Measurements from ENCODE around the gene PTH2. TPM values are rescaled to one million over a fixed set of nuclear protein-coding genes. Genes with fewer than 3 reads are reported as not detected.

The PTH2 gene
- total and polyA plus RNA-seq, 2 donors (not counting 3 experiments of a cell fraction or from before 2014, with no cell fraction given): not detected

- ChIA-PET CTCF (interaction anchor here (0.7 to 1.2 kb wide), 2 partner anchors 16 to 44 kb away, joined by 3 read pairs; no protein-coding TSS in a partner anchor), POLR2A (no interaction called here)
- Histone ChIP-seq H3K4me2 (ENCODE audit: insufficient read depth, low read length) (no peak overlapping the region), H3K9ac (replicated peaks; ENCODE audit: extremely low read depth, insufficient read depth, low read length) (no peak overlapping the region), H4K20me1 (replicated peaks; ENCODE audit: control insufficient read depth, extremely low read depth, insufficient read depth, low read length) (no peaks in the 10 kb centered on the region), H2AFZ (ENCODE audit: low read depth, low read length) (no peak overlapping the region), H3K9me1 (replicated peaks; ENCODE audit: control insufficient read depth, extremely low read depth, insufficient read depth, low read length) (no peaks in the 10 kb centered on the region), H3K4me1 (ENCODE audit: control insufficient read depth, extremely low read depth, insufficient read depth, low read length) (peaks cover 3% of the 10 kb centered on the region), H3K9me3 (replicated peaks; ENCODE audit: control insufficient read depth, insufficient read depth, low read length) (no peaks in the 10 kb centered on the region), H3K4me3 (replicated peaks in 1 of 3; ENCODE audit: insufficient read depth in 1 of 3, low read depth in 1 of 3, low read length in 3 of 3) (no peak overlapping the region), H3K36me3 (ENCODE audit: control insufficient read depth in 2 of 2, extremely low read depth in 1 of 2, insufficient read depth in 2 of 2, low read length in 2 of 2) (no peaks in the 10 kb centered on the region), H3K27me3 (ENCODE audit: control insufficient read depth in 2 of 2, insufficient read depth in 2 of 2, low read length in 2 of 2) (peaks cover 74 to 76% of the 10 kb centered on the region in 2 experiments), H3K79me2 (ENCODE audit: control insufficient read depth, insufficient read depth, low read length) (no peaks in the 10 kb centered on the region), H3K27ac (ENCODE audit: insufficient read depth, low read depth, low read length) (no peak overlapping the region)
- no peak for DNase-seq (ENCODE audit: low read depth, low spot score)
- intact Hi-C loops (cut with micrococcal nuclease): no loop called here
- BruUV-seq (replicated peaks): no TSS peak
- FAIRE-seq: no peak
- dilution Hi-C loops (cut with MboI; ENCODE audit: extremely low pct_ligation_motif_present, low sequenced_read_pairs): no loop called here
- TF ChIP-seq FOS (IDR thresholded peaks at IDR 0.05; ENCODE audit: borderline replicate concordance, insufficient read depth, low read length) (no peak), POLR2A (IDR thresholded peaks at IDR 0.05; ENCODE audit: low read depth, low read length) (no peak), MAX (IDR thresholded peaks at IDR 0.05; ENCODE audit: insufficient read depth, insufficient read length) (no peak), MYC (IDR thresholded peaks at IDR 0.05; ENCODE audit: low read depth, low read length) (no peak), POLR2AphosphoS5 (IDR thresholded peaks at IDR 0.05; ENCODE audit: insufficient read depth, low read depth, low read length) (no peak)
Measured at GRCh38 chr19:49434907-49435583, 11.8 kb upstream of the PTH2 start.

- Histone ChIP-seq H3K4me3 (replicated peaks in 1 of 3; ENCODE audit: insufficient read depth in 1 of 3, low read depth in 1 of 3, low read length in 3 of 3) (no peak overlapping the region), H4K20me1 (replicated peaks; ENCODE audit: control insufficient read depth, extremely low read depth, insufficient read depth, low read length) (no peaks in the 10 kb centered on the region), H3K4me1 (ENCODE audit: control insufficient read depth, extremely low read depth, insufficient read depth, low read length) (peaks cover 3% of the 10 kb centered on the region), H3K4me2 (ENCODE audit: insufficient read depth, low read length) (no peak overlapping the region), H3K36me3 (ENCODE audit: control insufficient read depth in 2 of 2, extremely low read depth in 1 of 2, insufficient read depth in 2 of 2, low read length in 2 of 2) (no peaks in the 10 kb centered on the region), H3K9ac (replicated peaks; ENCODE audit: extremely low read depth, insufficient read depth, low read length) (no peak overlapping the region), H3K27me3 (ENCODE audit: control insufficient read depth in 2 of 2, insufficient read depth in 2 of 2, low read length in 2 of 2) (peaks cover 73 to 75% of the 10 kb centered on the region in 2 experiments), H3K79me2 (ENCODE audit: control insufficient read depth, insufficient read depth, low read length) (no peaks in the 10 kb centered on the region), H3K9me3 (replicated peaks; ENCODE audit: control insufficient read depth, insufficient read depth, low read length) (no peaks in the 10 kb centered on the region), H3K27ac (ENCODE audit: insufficient read depth, low read depth, low read length) (no peak overlapping the region), H3K9me1 (replicated peaks; ENCODE audit: control insufficient read depth, extremely low read depth, insufficient read depth, low read length) (no peaks in the 10 kb centered on the region), H2AFZ (ENCODE audit: low read depth, low read length) (no peak overlapping the region)
- POLR2A ChIA-PET: no interaction called here
- no peak for TF ChIP-seq MYC (IDR thresholded peaks at IDR 0.05; ENCODE audit: low read depth, low read length)
- TF ChIP-seq FOS (IDR thresholded peaks at IDR 0.05; ENCODE audit: borderline replicate concordance, insufficient read depth, low read length): no peak
- no peak for TF ChIP-seq POLR2AphosphoS5 (IDR thresholded peaks at IDR 0.05; ENCODE audit: insufficient read depth, low read depth, low read length)
- no peak for TF ChIP-seq GATA2 (IDR thresholded peaks at IDR 0.05; ENCODE audit: insufficient read depth, insufficient read length, low read depth, low read length)
- no peak for TF ChIP-seq JUN (IDR thresholded peaks at IDR 0.05; ENCODE audit: borderline replicate concordance, insufficient read depth, insufficient read length, low read depth)
- no peak for TF ChIP-seq POLR2A (IDR thresholded peaks at IDR 0.05; ENCODE audit: low read depth, low read length)
- no peak for TF ChIP-seq MAX (IDR thresholded peaks at IDR 0.05; ENCODE audit: insufficient read depth, insufficient read length)
- TF ChIP-seq, protein P1, sequence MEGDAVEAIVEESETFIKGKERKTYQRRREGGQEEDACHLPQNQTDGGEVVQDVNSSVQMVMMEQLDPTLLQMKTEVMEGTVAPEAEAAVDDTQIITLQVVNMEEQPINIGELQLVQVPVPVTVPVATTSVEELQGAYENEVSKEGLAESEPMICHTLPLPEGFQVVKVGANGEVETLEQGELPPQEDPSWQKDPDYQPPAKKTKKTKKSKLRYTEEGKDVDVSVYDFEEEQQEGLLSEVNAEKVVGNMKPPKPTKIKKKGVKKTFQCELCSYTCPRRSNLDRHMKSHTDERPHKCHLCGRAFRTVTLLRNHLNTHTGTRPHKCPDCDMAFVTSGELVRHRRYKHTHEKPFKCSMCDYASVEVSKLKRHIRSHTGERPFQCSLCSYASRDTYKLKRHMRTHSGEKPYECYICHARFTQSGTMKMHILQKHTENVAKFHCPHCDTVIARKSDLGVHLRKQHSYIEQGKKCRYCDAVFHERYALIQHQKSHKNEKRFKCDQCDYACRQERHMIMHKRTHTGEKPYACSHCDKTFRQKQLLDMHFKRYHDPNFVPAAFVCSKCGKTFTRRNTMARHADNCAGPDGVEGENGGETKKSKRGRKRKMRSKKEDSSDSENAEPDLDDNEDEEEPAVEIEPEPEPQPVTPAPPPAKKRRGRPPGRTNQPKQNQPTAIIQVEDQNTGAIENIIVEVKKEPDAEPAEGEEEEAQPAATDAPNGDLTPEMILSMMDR (IDR thresholded peaks at IDR 0.05; ENCODE audit: extremely low read depth in 1 of 2, insufficient read depth in 1 of 2, low read depth in 1 of 2, low read length in 2 of 2): no peak
- TF ChIP-seq EZH2 (IDR thresholded peaks at IDR 0.05; ENCODE audit: borderline replicate concordance, low read depth, low read length, severe bottlenecking): no peak
- FAIRE-seq (peak; percentile 15), DNase-seq (ENCODE audit: low read depth, low spot score) (no peak)
- intact Hi-C loops (cut with micrococcal nuclease) (no loop called here), dilution Hi-C loops (cut with MboI; ENCODE audit: extremely low pct_ligation_motif_present, low sequenced_read_pairs) (no loop called here)
- CTCF ChIA-PET: no interaction called here
- BruUV-seq (replicated peaks): no TSS peak
Measured at GRCh38 chr19:49433240-49433901, 10.1 kb upstream of the PTH2 start.
